ENCODE measurements around the gene FICD.

FICD gene

DNA sequence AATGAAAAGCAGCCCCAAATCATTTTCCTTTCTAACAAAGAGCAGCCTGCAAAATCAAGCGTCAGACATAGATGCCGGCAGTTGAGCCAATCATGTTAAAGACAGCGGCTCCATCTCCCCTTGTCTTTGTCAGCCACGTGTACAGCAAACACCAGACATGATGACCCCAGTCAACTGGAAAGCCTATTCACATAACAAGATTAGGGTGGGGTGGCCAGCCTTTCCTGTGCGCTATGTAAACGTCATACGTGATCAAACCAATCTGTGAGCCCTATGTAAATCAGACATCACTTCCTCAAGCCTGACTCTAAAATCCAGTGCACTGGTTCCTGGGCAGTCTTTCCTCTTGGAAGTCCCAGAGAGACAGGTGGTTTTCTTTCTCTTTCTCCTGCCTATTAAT, 9.9 kb upstream of the FICD start:
- no peak for DNase-seq

DNA sequence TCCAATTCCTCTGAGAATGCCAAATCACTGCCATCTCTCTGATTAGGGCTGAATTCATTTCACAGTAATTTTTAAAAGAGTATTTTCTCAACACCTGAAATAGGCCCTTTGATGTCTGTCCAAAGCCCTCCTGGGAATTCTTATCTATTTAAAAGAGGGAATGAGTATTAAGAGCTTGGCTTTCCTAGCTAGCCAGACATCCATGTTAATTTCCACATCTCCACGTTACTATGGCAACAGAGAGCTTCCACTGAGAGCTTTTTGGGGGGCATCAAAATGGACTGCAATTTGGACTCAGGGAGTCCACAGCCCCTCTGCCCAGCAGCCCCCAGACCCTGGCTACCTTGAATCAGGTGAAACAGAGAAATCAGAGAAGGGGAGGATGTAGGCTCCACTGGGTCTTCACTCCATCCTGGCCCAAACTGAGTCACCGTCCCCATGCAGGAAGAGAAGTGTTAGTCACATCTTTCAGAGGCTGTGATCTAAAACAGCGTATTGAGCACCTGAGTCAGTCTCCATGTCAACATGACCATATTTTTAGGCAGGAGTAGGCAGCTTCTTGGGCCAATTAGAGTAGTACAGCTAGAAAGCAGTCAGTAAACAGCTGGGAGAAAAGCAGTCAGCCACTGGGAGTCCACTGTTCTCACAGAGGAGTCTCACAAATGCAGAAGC, 7.0 kb upstream of the FICD start:
- DNase-seq = peak; percentile 6

DNA sequence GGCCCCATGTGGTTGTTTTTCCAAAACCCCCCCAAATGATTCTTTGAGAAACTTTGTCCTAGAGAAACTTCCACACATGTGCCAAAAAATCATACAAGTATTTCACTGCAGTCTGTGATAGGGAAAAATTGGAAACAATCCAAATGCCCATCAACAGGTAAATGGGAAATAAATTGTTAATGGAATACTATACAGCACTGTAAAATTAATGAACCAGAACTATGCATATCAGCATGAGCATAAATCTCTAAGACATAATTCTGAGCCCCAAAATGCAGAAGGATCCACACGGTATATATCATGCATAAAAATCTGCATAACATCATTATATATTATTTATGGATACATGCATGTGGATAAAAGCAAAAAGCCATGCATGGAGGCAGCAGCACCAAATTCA, 5.3 kb upstream of the FICD start:
- no peak for DNase-seq

DNA sequence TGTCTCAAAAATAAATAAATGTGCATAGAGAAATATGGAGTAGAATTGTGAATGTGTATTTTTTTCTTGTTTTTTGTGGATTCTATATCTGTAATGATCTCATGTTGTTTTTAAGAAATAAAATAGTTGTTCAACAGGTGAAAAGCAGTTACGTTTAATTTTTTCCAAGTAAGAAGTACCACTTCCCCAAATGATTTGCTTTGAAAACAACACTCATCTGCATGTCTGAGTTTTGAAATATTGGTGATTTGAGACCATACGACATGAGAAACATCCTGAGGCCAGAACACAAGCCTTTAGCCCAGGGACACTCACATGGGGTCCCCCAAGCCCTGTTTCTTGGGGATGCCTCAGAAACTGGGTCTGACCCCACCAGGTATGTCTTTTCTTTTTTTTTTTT, 4.2 kb upstream of the FICD start:
- no peak for DNase-seq

DNA sequence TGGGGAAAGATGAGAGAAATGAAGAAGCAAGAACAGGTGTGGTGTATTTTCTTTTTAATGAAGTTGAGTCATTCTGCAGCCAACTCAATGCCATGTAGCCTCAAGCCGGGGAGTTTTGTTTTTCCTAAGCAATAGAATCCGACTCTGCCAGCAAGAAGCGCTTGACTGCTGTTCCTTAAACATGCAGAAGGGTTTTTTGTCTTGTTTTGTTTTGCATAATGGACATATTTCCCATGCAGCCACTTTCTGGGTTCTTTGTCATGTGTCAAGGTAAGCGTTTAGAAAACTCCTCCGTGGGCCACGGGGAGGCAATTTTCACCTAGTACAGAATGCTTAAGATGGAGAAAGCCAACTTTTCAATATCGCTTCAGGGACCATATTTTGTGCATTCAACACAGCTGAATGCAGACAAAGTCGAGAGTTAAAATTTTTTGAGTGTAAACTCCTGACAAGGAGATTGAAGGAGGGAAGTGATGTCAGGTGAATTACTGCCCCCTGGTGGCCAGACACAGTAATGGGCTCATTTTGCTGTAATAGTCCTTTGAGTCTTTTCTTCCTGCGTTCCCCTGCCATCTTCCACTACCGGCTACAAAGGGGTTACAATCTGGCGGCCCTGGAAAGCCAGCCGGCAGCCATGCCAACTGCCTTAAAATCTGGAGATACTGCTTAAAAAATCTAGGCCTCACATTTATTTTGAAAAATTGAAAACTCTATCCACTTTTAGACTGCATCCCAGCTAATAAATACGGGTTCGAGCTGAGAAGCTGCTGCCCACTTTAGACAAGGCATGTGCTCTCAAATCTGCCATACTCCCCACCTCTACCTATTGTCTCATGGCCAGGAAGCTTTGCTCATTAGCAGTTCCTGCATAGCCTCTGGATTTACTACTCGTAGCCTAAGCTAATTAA, 3.2 kb upstream of the FICD start:
- peak; percentile 61 for DNase-seq

DNA sequence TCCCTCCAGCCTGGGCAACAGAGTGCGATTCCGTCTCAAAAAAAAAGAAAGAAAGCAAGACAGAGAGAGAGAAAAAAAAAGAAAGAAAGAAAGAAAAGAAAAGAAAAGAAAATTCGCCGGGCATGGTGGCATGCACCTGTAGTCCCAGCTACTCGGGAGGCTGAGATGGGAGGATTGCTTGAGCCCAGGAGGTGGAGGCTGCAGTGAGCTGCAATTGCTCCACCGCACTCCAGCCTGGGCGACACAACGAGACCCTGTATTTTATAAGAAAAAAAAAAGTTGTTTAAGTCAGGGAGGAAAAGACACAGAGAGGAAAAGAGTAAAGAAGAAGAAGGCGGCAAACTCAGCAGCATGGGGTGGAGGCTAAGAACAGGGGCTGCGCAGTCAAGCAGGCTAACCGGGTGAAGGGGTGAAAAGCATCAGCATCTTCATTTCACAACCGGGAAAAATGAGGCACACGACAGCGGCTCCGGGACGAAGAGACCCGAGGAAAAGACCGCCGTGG, 557 bp upstream of the FICD start:
- peak; percentile 46 for DNase-seq

DNA sequence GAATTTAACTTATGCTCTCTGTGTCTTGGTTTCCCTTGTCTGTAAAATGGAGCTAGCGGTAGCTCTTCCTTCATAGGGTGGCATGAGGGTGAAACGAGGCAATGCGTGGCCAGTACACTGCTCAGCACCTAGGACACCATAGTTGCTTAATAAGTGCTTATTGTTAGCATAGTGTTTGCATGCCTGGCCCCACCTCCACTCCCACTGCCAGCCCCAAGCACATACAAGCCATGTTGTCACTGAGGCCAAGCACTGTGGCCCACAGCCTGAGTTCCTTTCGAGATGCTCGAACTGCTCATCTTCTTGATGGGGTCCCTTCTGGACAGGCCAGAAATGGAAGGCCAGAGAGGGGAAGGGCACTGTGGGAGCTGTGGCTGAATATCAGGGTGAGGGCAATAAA, 839 bp downstream of the FICD start:
- DNase-seq = no peak

DNA sequence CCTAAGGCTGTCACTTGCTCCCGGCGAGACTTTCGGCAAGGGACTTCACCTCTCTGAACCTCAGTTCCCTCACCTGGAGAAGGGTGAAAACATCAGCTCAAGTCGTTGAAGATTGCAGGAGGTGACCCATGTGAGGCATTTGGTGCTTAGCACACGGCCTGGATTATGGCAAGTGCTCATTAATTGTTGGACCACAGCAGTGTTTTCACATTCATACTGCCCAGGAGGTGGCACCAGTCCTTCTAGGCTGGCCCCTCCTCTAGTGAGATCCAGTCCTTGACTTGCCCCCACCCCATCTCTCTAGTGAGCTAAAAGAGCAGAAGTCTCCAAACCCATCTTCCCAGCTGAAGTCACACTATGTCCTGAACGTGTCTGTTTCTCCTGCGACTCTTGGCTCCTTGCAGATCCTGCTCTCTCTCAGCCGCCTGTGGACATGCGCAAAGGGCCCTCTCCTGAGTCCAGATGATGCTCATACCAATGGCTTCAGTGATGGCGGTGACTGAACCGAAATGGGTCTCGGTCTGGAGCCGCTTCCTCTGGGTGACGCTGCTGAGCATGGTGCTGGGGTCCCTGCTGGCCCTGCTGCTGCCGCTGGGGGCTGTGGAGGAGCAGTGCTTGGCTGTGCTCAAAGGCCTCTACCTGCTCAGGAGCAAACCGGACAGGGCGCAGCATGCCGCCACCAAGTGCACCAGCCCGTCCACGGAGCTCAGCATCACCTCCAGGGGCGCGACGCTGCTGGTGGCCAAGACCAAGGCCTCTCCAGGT, 1.6 kb downstream of the FICD start:
- DNase-seq = no peak

DNA sequence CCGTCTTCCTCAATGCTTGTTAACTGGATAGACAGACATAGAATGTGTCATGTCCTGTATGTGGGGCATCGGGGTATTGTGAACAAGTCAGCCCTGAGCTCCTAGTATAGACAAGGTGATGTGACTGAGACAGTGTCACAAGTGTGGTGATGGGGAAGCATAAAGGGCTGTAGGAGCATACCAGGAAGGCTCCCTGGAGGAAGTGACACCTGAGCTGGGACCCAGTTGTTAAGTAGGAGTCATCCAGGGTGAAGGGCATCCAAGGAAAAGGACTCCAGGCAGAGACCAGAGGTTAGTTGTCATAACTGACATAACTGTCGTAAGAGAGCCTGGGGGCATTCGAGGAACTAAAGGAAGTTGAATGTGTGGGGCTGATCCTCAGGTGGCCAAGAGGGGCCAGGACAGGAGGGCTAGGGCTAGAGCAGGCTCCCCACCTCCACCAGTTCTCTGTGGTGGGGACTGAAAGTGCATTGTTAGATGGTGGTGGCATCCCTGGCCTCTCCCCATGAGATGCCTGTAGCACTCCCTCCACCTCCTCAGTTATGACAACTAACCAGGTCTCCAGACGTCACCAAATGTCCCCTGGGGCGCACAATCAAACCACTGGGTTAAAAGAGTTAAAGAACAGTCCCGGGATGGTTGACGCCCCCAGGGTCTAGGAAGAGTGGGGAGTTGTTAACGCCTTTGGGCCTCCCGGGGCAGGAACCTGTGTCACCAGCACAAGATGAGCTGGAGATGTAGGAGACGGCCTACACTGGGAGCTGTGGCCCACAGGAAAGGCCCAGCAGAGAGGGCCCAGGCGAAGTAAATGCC, 2.4 kb downstream of the FICD start:
- no peak for DNase-seq

DNA sequence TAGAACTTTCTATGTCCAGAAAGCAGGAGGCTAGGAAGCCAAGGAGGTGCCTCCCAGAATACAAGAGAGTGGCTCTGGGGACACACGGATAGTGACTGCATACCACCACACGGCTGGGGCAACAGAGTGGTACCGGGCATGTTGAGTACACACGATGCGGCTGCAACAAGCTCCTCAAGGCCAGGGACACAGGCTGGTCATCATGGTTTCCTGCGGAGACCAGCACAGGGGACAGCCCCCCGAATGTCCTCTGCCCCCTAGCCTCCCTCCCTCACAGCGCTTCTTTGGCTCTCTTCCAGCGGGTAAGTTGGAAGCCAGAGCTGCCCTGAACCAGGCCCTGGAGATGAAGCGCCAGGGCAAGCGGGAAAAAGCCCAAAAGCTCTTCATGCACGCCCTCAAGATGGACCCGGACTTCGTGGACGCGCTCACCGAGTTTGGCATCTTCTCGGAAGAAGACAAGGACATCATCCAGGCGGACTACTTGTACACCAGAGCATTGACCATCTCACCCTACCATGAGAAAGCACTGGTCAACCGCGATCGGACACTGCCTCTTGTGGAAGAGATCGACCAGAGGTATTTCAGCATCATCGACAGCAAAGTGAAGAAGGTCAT, 3.1 kb downstream of the FICD start:
- DNase-seq = no peak

DNA sequence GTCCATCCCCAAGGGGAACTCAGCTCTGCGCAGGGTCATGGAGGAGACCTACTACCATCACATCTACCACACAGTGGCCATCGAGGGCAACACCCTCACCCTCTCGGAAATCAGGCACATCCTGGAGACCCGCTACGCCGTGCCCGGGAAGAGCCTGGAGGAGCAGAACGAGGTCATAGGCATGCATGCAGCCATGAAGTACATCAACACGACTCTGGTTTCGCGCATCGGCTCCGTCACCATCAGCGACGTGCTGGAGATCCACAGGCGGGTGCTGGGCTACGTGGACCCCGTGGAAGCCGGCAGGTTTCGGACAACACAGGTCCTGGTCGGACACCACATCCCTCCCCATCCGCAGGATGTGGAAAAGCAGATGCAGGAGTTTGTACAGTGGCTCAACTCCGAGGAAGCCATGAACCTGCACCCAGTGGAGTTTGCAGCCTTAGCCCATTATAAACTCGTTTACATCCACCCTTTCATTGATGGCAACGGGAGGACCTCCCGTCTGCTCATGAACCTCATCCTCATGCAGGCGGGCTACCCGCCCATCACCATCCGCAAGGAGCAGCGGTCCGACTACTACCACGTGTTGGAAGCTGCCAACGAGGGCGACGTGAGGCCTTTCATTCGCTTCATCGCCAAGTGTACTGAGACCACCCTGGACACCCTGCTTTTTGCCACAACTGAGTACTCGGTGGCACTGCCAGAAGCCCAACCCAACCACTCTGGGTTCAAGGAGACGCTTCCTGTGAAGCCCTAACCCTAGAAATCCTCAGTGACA, 3.8 kb downstream of the FICD start:
- DNase-seq = no peak

DNA sequence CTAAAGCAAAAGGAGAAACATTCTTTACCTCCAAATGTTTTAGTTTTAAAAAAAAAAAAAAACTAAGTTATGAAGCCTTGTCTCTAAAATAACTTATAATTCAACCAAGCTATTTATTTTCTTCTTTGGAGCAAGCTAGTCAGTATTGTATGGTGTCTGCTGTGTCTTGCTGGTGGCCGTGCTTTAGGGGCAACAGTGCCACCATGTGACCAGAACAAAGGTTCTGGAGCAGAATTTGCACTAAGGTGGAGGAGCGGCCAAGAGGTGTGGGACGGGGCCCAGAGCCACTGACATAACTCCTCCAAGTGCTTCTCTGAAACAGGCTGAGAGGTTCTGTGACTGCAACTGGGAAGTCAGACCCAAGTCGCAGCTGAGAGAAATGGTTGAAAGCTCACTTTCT, 4.5 kb downstream of the FICD start:
- DNase-seq = no peak

DNA sequence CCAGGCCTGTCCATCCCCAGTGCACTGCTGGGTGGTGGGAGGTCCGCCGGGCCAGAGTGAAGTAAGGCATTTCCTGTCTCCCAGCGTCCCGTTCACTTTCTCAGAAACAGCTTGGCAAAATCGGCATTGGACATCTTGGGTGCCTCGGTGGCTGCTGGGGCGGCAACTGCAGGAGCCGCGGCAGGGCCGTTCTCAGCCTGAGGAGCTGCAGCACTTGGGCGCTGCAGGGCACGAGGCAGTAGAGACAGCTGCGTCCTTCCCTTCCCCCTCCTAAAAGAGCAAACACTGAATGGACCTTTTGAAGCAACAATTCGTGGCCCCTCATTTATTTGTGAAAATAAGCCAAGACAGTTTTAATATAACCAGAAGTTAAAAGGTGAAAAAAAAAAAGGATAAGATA, 8.3 kb downstream of the FICD start:
- no peak for DNase-seq

DNA sequence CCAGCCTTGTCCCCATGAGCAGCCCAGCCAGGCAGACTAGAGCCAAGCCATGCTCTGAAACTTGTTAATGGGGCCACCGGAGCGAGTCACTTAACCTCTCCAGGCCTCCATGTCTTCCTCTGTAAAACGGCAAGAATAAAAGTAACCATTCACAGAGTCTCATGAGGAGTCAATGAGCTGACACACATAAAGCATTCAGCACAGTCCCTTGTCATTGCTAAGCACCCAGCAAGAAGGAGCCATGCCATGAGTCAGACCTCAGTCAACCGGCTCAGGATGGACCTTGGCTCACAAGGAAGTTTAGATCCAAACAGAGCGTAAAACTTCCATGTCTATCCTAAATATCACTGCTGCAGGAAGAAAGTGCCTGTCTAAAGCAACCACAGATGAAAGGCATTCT, 10.6 kb downstream of the FICD start:
- DNase-seq = peak; percentile 28

DNA sequence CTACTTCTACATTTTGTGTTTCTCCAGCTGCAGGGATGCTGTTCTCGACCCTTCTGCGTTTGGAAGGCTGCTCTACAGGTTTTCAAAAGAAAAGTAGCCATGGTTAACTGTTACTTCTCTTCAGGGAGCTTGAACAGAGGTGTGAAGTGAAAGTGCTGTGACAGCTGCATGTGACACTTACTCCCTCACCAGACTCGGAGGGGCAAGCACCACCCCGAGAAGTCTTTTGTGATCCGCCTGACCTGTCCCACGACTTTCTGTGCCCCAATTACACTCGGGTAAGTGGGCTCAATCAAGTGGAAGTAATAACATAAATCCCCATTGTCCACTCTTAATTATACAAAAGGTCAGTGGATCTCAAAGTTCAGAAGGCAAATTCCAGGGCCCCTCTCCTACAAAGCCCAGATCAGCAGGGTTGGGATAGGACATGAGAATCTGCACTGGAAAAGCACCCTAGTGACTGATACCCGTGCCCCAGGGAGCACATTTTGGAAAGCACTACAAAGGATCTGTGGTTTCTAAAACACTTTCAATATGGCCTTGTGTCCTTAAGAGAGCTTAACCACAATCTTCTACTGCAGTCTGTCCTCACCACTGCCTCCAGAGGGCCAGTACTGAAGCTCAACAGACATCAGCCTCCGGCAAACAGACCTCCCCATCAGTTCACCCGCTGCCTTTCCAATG, 11.5 kb downstream of the FICD start:
- DNase-seq = no peak

DNA sequence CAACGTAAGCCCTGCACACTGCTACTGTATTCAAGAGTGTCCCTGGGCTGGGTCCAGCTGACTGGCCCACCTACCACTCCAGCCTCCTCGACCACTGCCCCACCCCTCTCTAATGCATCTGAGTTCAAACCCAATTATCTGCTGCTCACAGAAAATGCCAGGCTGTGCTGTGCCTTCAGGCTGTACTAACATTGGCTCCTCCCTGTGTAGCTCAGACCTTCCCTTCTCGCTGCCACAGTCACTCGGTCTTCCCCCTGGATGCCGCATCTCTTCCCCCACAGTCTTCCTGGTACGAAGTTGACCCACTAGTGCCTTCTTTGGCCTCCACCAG, 12.1 kb downstream of the FICD start:
- no peak for DNase-seq

DNA sequence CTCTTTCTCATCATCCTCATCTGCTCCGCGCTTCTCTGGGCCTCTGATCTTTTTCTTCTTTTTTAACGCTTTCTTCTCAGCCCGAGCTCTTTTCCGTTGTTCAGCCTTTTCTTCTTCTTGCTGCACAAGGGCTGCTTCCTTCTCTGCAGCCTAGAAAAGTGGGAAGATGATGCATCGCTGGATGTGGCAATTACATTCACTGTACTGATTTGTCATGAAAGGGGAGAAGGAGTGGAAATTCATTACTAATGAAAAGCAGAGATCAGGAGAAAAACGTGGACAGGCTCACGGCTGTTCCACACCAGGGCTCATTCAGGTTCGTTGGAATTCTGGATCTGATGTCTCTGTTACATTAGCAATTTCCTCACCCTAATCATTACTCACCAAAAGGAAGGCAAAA, 15.1 kb downstream of the FICD start:
- DNase-seq = no peak

DNA sequence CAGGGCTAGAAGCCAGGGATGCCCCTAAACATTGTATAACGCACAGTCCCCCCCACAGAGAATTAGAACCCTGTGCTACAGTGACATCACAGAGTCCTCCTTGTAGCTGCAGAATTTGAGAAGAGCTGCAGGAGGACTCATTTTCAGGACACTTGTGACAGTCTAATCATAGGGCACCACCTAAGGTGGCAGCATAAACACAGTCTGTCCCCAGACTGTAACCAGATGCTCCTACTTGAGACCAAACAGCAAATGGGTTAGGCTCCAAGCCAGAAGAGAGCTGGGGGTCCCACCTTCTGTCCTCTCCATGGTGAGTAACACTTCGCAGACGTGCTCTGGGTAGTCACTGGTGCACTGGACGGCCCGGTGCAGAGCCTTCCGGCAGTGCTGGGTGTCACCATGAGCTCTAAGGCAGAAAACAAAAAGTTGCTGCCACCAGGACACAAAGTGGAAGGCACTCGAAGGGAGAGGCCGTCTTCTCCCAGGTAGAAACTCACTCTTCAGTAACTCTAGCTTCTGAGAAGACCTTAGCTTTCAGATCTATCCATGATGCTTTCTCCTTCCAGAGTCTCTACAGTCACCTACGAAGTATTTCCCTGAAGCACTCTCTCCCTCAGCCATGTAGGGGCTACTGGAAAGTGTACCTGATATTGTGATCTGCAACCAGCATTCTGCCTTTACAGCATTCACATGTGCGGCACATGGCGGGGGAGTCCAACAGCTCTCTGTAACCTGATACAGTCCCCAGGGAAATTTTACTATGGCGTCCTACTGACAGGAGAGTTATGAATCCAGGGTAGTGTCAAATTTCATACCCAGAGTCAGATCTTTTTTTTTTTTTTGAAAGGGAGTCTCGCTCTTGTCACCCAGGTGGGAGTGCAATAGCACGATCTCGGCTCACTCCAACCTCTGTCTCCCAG, 17.1 kb downstream of the FICD start:
- no peak for DNase-seq

DNA sequence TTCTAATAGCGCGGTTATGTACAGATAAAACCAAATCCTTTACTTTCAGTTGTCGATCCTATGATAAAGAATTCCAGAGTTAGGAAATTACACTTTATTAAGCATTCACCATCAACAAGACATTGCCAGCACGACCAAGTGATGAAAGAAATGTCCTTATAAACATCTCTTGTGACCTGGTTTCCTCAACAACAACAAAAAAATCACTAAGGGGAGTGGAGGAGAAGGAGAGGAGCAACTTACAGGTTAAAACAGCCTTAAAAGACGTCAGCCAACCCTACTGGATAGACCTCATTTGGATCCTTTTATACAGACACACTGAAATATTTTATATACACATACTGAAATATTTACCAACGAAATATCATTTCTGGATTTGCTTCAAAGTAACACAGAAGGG, 23.1 kb downstream of the FICD start:
- DNase-seq = no peak

All from kidney glomerular epithelial cell (primary cell).